Measurements from ENCODE around the gene NDUFAB1.

DNA sequence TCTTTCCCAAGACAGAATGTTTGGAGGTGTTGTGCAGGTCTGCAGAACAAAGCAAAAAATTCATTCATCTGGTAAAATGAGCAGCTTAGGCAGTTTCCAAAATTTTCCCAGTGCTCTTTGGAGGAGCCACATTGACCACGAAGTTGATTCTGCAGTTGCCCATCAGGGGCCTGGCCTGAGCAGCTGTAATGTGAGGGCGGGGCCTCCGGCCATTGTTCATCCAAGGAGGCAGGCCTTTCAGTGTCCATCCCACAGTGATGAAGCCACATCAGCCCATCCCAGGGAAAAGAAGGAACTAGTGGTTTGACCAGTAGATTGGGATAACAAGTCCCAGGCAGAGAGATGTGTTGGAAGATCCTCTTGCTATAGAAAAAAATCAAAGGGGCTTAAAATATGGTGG lies 28.5 kb downstream of the NDUFAB1 start:
- TF ChIP-seq ZNF121 (CRISPR knock-in tag; IDR thresholded peaks at IDR 0.05) (no peak), ZNF138 (CRISPR knock-in tag; conservative IDR thresholded peaks at IDR 0.05) (no peak), NFYB (CRISPR knock-in tag; conservative IDR thresholded peaks at IDR 0.05; ENCODE audit: low read depth) (no peak), ATF1 (CRISPR knock-in tag; IDR thresholded peaks at IDR 0.05) (no peak), RELA (CRISPR knock-in tag; IDR thresholded peaks at IDR 0.05; ENCODE audit: borderline replicate concordance) (no peak), ELF4 (CRISPR knock-in tag; IDR thresholded peaks at IDR 0.05; ENCODE audit: low read depth) (no peak), ZBTB43 (CRISPR knock-in tag; IDR thresholded peaks at IDR 0.05) (no peak), CTCF (IDR thresholded peaks at IDR 0.05) (no peak), SP1 (CRISPR knock-in tag; conservative IDR thresholded peaks at IDR 0.05) (no peak), USF2 (CRISPR knock-in tag; IDR thresholded peaks at IDR 0.05) (no peak), NR2C2 (CRISPR knock-in tag; IDR thresholded peaks at IDR 0.05) (no peak), FOXP1 (CRISPR knock-in tag; IDR thresholded peaks at IDR 0.05; ENCODE audit: borderline replicate concordance) (no peak), E2F5 (CRISPR knock-in tag; IDR thresholded peaks at IDR 0.05) (no peak), ZNF317 (CRISPR knock-in tag; IDR thresholded peaks at IDR 0.05; ENCODE audit: borderline replicate concordance, low read depth) (no peak)

All from WTC11 (cell line).